ENCODE results near the gene RHOT2. TPM values are rescaled to one million over a fixed set of nuclear protein-coding genes. Genes with fewer than 3 reads are reported as not detected.

Gene RHOT2
- total and polyA plus RNA-seq, 2 of the 8 experiments (the other 6 are each of a cell fraction or from before 2014, with no cell fraction given): 149 to 194 TPM

DNA sequence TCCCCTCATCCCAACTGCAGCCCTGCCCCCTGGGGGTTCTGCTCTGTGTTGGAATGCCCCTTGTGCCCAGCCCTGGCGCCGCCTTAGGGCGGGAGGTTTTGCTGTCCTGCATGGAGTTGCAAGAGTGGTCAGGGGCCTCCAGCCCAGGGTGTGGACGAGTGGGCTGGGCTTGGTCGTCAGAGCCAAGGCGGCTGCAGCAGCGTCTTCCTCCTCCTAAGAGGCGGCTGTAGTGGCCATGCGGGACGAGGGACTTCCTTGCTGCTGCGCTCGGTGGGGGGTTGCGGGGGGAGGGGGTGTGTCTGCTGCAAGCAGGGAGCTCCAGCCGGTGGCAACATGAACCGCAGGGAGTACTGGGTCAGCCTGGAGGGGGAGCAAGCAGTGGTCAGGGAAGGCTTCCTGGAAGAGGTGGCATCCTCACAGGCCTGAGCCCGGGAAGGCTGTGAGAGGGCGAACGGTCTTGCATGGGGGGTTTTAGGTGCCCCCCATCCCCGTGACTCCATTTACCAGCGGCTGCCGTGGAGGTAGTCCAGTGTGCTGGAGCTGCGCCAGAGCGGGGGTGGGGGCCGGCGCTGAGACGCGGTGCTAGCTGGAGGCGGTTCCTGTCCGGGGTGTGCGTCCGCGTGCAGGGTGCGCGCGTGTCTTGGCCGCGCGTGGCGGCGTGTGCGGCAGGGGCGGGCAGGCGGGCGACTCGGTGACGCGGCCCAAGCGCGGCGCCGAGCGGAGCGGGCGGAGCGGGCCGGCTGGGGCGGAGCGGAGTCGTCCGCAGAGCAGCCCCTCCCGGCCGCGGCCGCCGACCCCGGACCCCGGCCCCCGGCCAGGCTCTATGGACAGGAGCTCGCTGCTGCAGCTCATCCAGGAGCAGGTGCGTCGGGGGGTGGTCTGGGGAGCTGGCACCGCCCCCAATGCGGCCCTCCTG is 7.3 kb downstream of the RHOT2 start, which contains the start of gene RHBDL1:
TSS of gene RHBDL1 (plus strand) at position 704 of the 916 bp plus-strand sequence. CDS start at position 824, 120 bp downstream.
- peak within 1 kb of the TSS; percentile 92; the same call in 1 of the 2 replicates for H2BK15ac ChIP-seq (ENCODE audit: low read length)
- H3K4ac ChIP-seq (replicated peaks; ENCODE audit: insufficient read length, low read depth, low read length): peak within 1 kb of the TSS; percentile 69
- peaks cover 0 to 30% (median 23%) of the 10 kb centered on the region in 4 experiments; a peak in 6 of 7 replicates for H3K4me1 ChIP-seq (replicated peaks in 1 of 4; ENCODE audit: control insufficient read depth in 3 of 4, insufficient read depth in 4 of 4, low read length in 3 of 4)
- no peak within 1 kb of the TSS for H4K8ac ChIP-seq (ENCODE audit: extremely low read depth, insufficient read depth, low read length)
- H2AK5ac ChIP-seq (ENCODE audit: low read depth, low read length): peak within 1 kb of the TSS; percentile 75; the same call in 1 of the 2 replicates
- peaks cover 5 to 25% of the 10 kb centered on the region in 2 experiments for H4K20me1 ChIP-seq (replicated peaks in 1 of 2; ENCODE audit: control insufficient read depth in 1 of 2, insufficient read depth in 2 of 2, low read length in 2 of 2)
- peak; percentile 68 to 80 for DNase-seq (ENCODE audit: low read depth in 1 of 2, low spot score in 2 of 2)
- H2BK5ac ChIP-seq (ENCODE audit: low read depth, low read length): peak within 1 kb of the TSS; percentile 56; the same call in 1 of the 2 replicates
- no peak within 1 kb of the TSS for H2AFZ ChIP-seq (ENCODE audit: low read length)
- H3K18ac ChIP-seq (ENCODE audit: extremely low read depth, low read length): peak within 1 kb of the TSS; percentile 60
- FAIRE-seq: no peak
- 8% methylated on average over 39 of the region's 73 CpGs; no CpG with 5 or more reads in 1 of the 2 experiments for WGBS, 2 experiments (ENCODE audit: extremely low coverage in 1 of 2, insufficient coverage in 1 of 2, insufficient read length in 1 of 2, insufficient replicate concordance in 2 of 2, low coverage in 1 of 2, low lambda C conversion rate in 2 of 2, missing lambda C conversion rate in 1 of 2)
- H3K79me1 ChIP-seq (ENCODE audit: low read depth, low read length): no peaks in the 10 kb centered on the region
- H3K14ac ChIP-seq (ENCODE audit: insufficient read length): no peak within 1 kb of the TSS
- H3K4me2 ChIP-seq (ENCODE audit: insufficient read depth in 1 of 2, low read depth in 2 of 2, low read length in 2 of 2): peak within 1 kb of the TSS; percentile 79 to 99
- peak within 1 kb of the TSS in 1 of 4 experiments; percentile 20; a peak in 1 of 7 replicates for H3K9ac ChIP-seq (replicated peaks in 1 of 4; ENCODE audit: extremely low read depth in 1 of 4, low read depth in 3 of 4, low read length in 3 of 4)
- ChIA-PET POLR2A (ENCODE audit: partially characterized antibody) (interaction anchor here (1.2 to 13.3 kb wide), 20 partner anchors 9 to 128 kb away, joined by 3 to 214 read pairs (median 6); partner anchors contain the start of genes ANTKMT, CCDC78, JMJD8 and METRN), CTCF (ENCODE audit: partially characterized antibody) (interaction anchor here (0.7 to 12.0 kb wide), 10 partner anchors 8 to 93 kb away, joined by 3 to 75 read pairs (median 4); partner anchors contain the start of genes RHOT2 and WDR24)
- H2BK20ac ChIP-seq (ENCODE audit: low read length): peak within 1 kb of the TSS; percentile 61; the same call in 1 of the 2 replicates
- H3K27ac ChIP-seq (ENCODE audit: low read depth, low read length): no peak within 1 kb of the TSS
- peak within 1 kb of the TSS; percentile 9 for H3K56ac ChIP-seq (replicated peaks; ENCODE audit: insufficient read length, low read depth, low read length)
- peak within 1 kb of the TSS; percentile 52 for H4K91ac ChIP-seq (replicated peaks; ENCODE audit: insufficient read length, low read length)
- H3K36me3 ChIP-seq (ENCODE audit: control insufficient read depth in 2 of 4, insufficient read depth in 4 of 4, low read length in 3 of 4): peaks cover 10 to 35% (median 27%) of the 10 kb centered on the region in 4 experiments; a peak in 7 of 8 replicates
- no peak within 1 kb of the TSS for H2BK120ac ChIP-seq (replicated peaks; ENCODE audit: low read depth, low read length)
- H3K23me2 ChIP-seq (ENCODE audit: low read depth, low read length): peaks cover 9% of the 10 kb centered on the region
- H3K79me2 ChIP-seq (ENCODE audit: control insufficient read depth in 1 of 2, insufficient read depth in 2 of 2, low read length in 2 of 2): no peaks in the 10 kb centered on the region
- H3K23ac ChIP-seq (ENCODE audit: insufficient read length): no peak within 1 kb of the TSS
- H2BK12ac ChIP-seq (ENCODE audit: low read depth, low read length): peak within 1 kb of the TSS; percentile 96; the same call in 1 of the 2 replicates
- H3K4me3 ChIP-seq (ENCODE audit: extremely low read depth in 1 of 4, insufficient read depth in 2 of 4, low read depth in 3 of 4, low read length in 4 of 4): peak within 1 kb of the TSS; percentile 39 to 74 (median 54)
- no peaks in the 10 kb centered on the region for H3K9me3 ChIP-seq (ENCODE audit: insufficient read depth in 2 of 2, low read depth in 1 of 2, low read length in 1 of 2)
- H3K27me3 ChIP-seq (replicated peaks in 1 of 4; ENCODE audit: control insufficient read depth in 3 of 4, extremely low read depth in 1 of 4, insufficient read depth in 3 of 4, low read length in 3 of 4): peaks cover 0 to 2% (median 0%) of the 10 kb centered on the region in 4 experiments; a peak in 2 of 7 replicates
- H4K5ac ChIP-seq (ENCODE audit: insufficient read length, low read depth, low read length): no peak within 1 kb of the TSS
- TF ChIP-seq, protein P1, sequence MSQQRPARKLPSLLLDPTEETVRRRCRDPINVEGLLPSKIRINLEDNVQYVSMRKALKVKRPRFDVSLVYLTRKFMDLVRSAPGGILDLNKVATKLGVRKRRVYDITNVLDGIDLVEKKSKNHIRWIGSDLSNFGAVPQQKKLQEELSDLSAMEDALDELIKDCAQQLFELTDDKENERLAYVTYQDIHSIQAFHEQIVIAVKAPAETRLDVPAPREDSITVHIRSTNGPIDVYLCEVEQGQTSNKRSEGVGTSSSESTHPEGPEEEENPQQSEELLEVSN (IDR thresholded peaks at IDR 0.05): no peak
- TF ChIP-seq SP2 (IDR thresholded peaks at IDR 0.05; ENCODE audit: low read length) (no peak), HDAC2 (IDR thresholded peaks at IDR 0.05; ENCODE audit: borderline replicate concordance in 1 of 2, low read depth in 2 of 2, low read length in 2 of 2) (peak in 1 of 2 experiments; percentile 12; a peak in 1 of 4 replicates), SIN3A (conservative IDR thresholded peaks at IDR 0.05 in 1 of 2, IDR thresholded peaks at IDR 0.05 in 1 of 2; ENCODE audit: low read depth in 1 of 2, low read length in 2 of 2) (peak in 1 of 2 experiments; percentile 66; a peak in 1 of 4 replicates), CHD2 (IDR thresholded peaks at IDR 0.05; ENCODE audit: low read length) (no peak), SAP30 (IDR thresholded peaks at IDR 0.05; ENCODE audit: insufficient read depth, insufficient replicate concordance, low read length) (no peak)

All from H1 (cell line).